ENCODE results near the gene TUBD1.
"Not testable (repeated sequence)": the region's sequence is repeated elsewhere in the genome, so short reads cannot be mapped to it uniquely, and the experiment has no call there.

Gene TUBD1

GRCh38 chr17:59892924-59893675 is at the start of gene TUBD1, which contains the start of gene RPS6KB1:
Gene TUBD1, minus strand, starts transcription at chr17:59892943. Its CDS starts 1,941 bp downstream, at chr17:59891002.
Gene RPS6KB1, plus strand, starts transcription at chr17:59893121. Its CDS starts 64 bp downstream, at chr17:59893185.
- peak; percentile 96 to 98 for DNase-seq

GRCh38 chr17:59941131-59941530 is 48.4 kb upstream of the TUBD1 start:
- DNase-seq = no peak

- peak; percentile 14 to 18 for DNase-seq
These were observed 48.0 kb upstream of the TUBD1 start for GRCh38 chr17:59940697-59941096.

GRCh38 chr17:59933317-59933716 is 40.6 kb upstream of the TUBD1 start:
- DNase-seq = not testable (repeated sequence)

- not testable (repeated sequence) for DNase-seq
These were observed 38.0 kb upstream of the TUBD1 start for GRCh38 chr17:59930768-59931167.

GRCh38 chr17:59930121-59930520 is 37.4 kb upstream of the TUBD1 start:
- DNase-seq = not testable (repeated sequence)

- not testable (repeated sequence) for DNase-seq
These were observed 27.9 kb upstream of the TUBD1 start for GRCh38 chr17:59920637-59921036.

GRCh38 chr17:59916446-59916845 is 23.7 kb upstream of the TUBD1 start:
- no peak for DNase-seq

GRCh38 chr17:59914274-59914854 is 21.6 kb upstream of the TUBD1 start:
- peak; percentile 16 to 23 for DNase-seq

GRCh38 chr17:59907467-59907866 is 14.7 kb upstream of the TUBD1 start:
- no peak for DNase-seq

- DNase-seq = no peak
These were observed 10.7 kb upstream of the TUBD1 start for GRCh38 chr17:59903455-59903854.

- no peak for DNase-seq
These were observed 8.9 kb upstream of the TUBD1 start for GRCh38 chr17:59901604-59902003.

GRCh38 chr17:59899099-59899498 is 6.4 kb upstream of the TUBD1 start:
- DNase-seq = no peak

GRCh38 chr17:59897090-59897489 is 4.3 kb upstream of the TUBD1 start:
- DNase-seq = no peak

GRCh38 chr17:59893676-59894100 is 945 bp upstream of the TUBD1 start:
- no peak for DNase-seq

- peak in 1 of 2 donors; percentile 1 for DNase-seq
These were observed 356 bp downstream of the TUBD1 start for GRCh38 chr17:59892251-59892923.

GRCh38 chr17:59890720-59891119 is 2.0 kb downstream of the TUBD1 start:
- no peak for DNase-seq

GRCh38 chr17:59888145-59888750 is 4.5 kb downstream of the TUBD1 start:
- DNase-seq = no peak

- no peak for DNase-seq
These were observed 7.9 kb downstream of the TUBD1 start for GRCh38 chr17:59884861-59885260.

- no peak for DNase-seq
These were observed 14.1 kb downstream of the TUBD1 start for GRCh38 chr17:59878624-59879023.

GRCh38 chr17:59877965-59878364 is 14.8 kb downstream of the TUBD1 start:
- DNase-seq = no peak

- no peak for DNase-seq
These were observed 16.6 kb downstream of the TUBD1 start for GRCh38 chr17:59876107-59876506.

GRCh38 chr17:59874376-59874775 is 18.4 kb downstream of the TUBD1 start:
- no peak for DNase-seq
